HG02678 (cell line): ENCODE measurements around the gene SRGAP2B.
"Not testable (repeated sequence)": the region's sequence is repeated elsewhere in the genome, so short reads cannot be mapped to it uniquely, and the experiment has no call there.

Experiments
- ATAC-seq: cut with Tn5 transposase; IDR thresholded peaks from one replicate; pipeline ENCODE4 v1.9.1; 2021; ENCODE audit warnings: mild to moderate bottlenecking, moderate library complexity; ENCODE audit not compliant: unreplicated experiment

Gene SRGAP2B

DNA sequence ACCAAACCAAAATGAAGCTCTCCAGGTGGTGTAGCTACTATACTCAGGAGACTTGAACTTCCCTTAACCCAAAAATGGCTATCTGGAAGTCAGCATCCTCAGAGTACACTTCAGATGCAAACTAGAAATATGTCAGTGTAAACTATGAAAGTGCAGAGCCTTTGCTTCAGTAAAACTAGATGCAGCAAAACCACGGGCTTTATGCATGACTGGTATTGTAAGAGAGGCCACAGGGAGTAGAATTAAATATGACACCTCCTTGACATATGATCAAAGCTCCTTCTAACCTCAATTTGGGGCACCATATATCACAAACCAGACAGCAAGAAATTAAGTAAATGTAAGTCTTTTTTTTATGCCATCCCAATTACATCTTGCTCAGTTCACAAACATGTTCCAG, 47.6 kb downstream of the SRGAP2B start:
- ATAC-seq: peak; percentile 66

DNA sequence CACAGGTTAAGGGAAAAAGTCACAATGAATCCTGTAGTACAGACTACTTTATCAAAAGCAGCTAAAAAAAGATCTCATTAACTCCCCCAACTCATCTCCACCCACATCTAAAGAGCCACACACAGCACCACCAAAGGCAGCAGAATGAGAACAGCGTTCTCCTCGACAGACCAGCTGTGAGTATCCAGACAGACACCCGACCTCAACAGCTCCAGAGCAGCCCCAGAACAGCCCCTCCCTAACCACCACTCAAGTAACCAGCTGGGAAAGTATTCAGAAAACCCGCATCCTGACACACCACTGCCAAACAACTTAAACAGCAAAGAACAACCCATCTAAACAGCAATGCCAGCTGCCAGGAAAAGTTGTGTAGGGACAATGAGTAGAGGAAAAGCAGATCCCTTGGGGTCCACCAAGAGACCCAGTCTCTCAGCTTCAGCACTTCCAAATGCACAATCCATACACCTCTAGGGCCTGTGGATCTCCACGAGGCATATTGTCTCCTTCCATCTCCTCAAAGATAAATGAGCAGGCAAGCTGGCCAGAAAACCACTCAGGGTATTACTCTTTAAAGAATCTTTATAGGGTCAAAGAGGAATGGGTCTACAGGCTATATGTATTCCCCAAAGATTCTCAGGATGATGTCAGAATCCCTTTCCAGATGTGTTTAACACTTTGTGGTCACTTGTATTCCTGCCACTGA, 49.4 kb downstream of the SRGAP2B start:
- ATAC-seq: not testable (repeated sequence)

DNA sequence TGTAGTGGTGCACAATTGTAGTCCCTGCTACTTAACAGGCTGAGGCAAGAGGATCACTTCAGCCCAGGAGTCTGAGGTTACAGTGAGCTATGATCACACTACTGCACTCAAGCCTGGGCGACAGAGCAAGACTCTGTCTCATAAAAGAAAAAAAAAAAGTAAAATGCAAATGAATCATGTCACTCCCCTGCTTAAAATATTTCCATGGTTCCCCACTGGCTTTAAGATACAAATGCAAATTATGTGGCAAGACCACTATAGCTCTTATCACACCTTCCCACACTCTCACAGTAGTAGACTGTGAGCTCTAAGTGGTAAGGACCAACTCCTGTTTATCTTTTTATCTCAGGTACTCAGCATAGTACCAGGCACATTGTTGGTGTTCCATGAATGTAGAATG, 53.6 kb downstream of the SRGAP2B start:
- peak; percentile 84 for ATAC-seq

DNA sequence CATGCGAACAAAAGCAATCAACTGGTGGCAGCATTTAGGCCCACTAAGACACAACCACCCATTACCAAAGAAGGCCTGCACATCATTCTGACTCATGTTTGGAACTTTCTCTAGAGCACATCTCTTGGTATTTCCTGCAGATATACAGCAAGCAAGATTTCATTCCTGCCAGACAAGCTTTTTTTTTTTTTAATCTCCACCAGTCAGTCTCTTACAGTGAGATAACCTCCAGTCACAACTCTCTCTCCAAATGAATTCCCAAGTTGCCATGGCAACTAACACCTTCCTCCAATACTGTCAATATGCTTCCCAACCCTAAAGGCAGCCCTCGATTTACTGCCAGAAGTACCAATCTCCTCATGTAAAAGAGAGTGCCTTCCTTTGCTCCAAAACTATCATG, 59.1 kb downstream of the SRGAP2B start:
- not testable (repeated sequence) for ATAC-seq

DNA sequence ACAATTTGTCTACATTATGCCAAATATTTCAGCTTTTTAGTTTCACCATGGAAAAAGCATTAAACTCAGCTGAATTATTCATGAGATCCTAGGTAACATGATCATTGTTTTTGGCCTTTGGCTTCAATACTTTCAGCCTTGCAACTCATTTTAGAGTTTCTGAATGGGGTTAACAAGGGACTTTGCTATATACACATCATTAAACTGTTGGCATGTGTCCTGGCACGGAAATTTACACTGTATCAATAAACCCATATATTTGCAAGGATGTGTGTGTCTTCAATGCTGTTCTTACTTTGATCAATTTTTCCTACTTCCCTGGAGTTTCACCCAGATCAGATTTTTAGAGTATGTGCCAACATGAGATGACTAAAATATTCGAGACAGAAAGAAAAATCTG, 61.6 kb downstream of the SRGAP2B start:
- ATAC-seq: not testable (repeated sequence)

DNA sequence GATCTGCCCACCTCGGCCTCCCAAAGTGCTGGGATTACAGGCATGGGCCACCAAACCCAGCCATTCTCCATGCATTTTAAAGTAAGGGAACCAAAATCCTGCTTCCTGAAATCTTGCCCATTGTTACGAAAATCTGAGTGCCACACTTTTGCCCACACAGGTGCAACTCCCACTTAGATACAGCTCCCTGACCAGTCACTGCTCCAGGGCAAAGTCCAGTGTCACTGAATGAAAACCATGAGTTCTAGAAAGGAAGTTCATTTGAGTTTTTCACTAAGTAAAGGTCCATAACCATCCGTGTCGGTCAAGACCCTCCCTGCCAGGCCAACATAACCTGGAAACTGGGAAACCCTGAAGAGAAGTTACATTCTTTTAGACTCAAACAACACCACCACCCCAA, 67.9 kb downstream of the SRGAP2B start:
- not testable (repeated sequence) for ATAC-seq

DNA sequence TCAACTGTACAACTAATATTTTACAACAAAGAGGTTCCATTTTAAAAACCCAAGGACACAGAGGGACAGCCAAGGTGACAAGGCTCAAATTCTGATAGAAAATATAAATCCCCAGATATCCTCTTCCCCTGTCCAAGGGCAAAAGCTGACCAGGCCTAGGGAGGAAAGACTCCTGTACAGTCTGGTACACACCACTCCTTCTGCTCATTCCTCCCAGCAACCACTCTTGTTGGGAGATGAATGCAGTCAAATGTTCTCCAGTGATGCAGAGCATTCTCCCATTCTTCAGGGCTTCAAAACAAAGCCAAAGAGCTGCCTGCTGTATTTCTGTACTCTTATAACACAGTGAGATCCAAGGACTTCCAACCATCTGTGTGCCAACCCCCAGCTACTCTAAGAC, 69.8 kb downstream of the SRGAP2B start:
- ATAC-seq: not testable (repeated sequence)

DNA sequence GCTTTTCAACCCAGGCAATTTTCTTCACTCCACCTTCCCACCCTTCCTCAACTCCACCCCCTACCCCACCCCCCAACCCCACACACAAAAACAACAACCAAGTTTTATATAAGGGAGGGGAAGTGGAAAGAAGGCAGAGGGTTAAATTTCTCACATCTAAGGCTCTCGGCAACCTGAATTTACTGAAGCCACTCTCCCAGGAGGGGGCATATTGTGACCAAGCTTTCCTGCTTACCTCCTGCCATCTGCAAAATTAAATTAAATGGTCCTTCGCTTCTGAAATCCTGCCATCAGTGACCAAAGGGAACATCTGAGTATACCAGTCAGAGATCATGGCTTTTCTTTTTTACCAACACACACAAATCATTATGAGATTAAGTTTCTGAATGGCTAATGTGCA, 72.9 kb downstream of the SRGAP2B start:
- ATAC-seq: not testable (repeated sequence)

DNA sequence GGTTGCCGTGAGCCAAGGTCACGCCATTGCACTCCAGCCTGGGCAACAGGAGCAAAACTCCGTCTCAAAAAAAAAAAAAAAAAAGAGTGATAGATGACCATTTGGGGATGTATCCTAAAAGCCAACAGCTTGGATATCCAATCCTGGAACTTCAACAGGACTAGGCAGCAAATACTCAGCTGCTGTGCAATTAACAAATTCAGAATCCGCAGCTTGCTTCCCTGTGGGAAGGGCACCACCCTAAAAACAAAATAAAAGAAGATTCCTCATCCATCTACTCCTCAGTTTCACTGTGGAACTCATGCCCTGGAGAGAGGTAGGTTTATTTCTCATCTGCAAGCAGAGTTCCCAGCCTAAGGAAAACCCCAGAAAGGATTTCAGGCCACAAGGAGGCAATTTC, 73.4 kb downstream of the SRGAP2B start:
- not testable (repeated sequence) for ATAC-seq

DNA sequence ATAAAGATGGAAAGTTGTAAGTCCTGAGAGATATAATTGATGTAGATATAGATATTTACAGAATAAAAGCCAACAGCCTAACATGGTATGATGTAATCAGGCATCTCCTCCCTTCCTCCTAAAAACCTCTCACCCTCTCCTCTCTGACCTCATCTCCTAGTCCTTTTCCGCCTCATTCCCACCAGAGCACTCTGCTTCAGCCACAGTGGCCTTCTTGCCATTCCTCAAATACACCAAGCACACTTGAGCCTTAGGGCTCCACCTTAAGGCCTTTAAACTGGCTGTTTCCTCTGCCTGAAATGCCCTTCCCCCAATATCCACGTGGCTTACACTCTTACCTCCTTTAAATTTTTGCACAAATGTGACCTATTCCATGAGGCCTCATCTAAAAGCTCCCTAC, 75.4 kb downstream of the SRGAP2B start:
- not testable (repeated sequence) for ATAC-seq

DNA sequence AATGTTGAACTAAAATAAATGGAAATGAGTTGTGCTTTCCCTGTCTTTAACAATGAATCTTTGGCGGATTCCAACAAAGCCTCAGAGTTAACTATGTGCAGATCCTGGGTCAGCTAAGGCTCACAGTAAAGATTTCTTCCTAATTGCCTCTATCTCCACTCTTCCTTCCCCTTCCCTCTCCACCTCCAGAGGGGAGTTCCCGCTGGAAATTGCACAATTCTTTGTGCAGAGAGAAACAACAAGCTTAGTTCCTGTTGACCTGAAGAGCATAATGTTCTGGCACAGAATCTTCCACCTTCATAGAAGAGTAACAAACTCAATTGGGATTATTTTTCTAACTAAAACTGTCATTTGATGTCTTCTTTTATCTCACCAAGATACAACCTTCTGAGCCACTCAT, 77.4 kb downstream of the SRGAP2B start:
- ATAC-seq: not testable (repeated sequence)

DNA sequence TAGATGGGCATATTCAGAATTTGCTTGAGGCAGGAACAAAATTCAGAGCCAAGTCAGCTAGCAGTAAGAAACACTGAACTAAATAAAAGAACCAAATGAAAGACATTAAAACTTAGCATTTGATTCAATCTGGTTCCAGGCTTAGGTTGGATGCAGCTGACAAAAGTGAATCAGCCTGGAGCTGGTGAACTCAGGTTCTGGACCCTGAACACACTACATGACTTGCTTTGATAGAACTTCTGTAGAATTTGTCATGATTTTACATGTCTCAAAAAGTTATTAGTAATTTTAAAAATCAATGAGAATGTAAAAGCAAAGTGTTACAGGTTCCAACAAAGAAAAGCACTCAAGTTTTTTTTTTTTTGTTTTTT, 78.7 kb downstream of the SRGAP2B start:
- ATAC-seq: not testable (repeated sequence)

DNA sequence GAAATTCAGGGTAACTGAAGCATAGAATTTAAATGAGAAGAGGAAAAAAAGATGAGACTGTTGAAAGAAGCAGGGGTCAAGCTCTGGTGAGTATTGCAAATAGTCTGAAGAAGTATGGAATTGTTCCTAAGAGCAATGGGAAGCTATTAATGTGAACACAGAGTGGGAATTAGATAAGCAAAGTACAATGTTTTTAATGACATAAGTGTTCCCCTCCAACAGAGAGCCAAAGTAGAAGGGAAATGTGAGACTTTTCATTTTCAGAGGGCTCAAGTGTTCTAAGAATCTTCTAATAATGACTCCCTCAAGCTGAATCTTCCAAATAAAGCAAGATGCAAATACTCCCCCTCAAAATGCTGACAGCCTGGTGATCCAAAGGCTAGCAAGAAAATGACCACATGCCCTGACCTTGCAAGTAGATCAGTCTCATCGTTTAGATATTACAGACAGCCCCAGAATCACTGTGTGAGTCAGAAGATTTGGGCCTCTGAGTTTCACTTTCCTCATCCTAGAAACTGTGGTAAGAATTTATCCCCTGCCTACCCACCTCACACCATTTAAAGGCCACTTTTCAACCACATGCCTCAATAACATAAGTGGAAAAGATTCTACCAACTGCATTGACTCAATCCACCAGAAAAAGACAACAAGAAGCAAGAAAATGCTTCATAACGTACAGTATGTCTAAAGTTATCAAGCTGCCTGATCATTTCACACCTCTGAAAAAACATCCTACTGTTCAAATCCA, 79.2 kb downstream of the SRGAP2B start:
- not testable (repeated sequence) for ATAC-seq

DNA sequence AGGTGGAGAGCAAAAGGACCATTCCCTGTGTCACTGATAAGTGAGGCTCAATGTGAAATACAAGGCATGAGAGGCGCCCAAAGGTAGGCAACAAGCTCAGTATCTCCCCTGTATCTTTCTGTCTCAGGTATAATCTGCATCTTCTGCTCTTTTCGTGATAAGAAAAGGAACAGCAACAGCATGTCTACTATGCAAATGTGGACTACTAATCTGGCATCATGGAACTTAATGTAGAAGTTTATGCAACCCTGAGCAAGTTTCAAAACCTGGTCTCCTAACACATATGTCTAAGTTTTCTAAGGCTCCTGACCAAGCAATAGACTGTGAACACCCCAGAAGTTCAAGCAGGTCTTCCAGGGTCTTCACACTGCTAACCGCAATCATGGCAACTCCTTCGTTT, 81.8 kb downstream of the SRGAP2B start:
- ATAC-seq: peak; percentile 47

DNA sequence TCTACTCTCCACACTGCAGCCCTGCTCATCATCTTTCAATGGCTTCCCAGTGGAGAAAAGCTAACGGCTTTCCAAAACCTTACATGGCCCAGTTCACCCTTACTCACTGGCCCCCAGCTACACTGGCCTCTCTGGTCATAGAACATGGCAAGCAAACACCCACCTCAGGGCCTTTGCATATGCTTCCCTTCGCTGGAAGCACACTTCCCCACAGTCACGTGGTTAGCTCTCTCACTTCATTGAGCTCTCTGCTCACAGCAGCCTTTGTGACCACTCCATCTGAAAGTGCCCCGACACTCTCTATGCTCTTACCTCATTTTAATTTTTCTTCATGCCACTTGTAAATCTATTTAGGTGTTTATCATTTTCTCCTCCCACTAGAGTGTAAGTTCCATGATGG, 83.3 kb downstream of the SRGAP2B start:
- not testable (repeated sequence) for ATAC-seq

DNA sequence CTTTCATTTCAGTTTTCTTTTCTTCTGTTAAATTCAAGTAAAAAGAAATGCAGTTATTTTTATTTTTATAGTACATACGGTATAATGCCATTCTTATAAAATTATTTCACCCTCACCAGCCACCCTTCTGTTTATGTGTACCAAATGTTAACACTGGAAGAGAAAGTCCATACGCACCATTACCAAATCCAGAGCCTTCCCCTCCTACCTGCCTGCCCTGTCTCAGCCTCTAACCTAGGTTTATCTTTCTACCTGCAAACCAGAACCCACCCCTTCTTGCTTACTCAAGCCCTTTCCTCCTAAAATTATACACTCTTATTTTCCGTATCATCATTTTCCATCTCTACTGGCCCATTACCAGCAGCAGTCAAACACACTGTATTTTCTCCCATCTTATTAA, 84.5 kb downstream of the SRGAP2B start:
- ATAC-seq: not testable (repeated sequence)

DNA sequence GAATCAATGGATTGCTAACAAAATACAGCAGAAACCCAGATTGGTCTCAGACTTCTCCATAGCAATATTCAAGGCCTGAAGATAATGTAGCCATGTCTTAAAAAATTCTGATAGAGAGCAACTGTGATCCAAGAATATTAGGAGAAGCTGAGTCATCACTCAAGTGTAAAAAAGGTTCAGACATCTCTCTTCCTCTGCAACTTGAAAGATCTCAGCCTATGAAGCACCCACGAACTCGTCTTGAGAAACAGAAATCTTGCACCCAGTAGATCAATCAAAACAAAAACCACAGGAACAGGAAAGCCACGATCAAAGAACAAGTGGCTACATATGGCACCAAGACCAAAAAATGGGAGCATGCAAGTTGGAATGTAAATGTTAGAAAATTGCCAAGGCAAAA, 85.2 kb downstream of the SRGAP2B start:
- not testable (repeated sequence) for ATAC-seq

DNA sequence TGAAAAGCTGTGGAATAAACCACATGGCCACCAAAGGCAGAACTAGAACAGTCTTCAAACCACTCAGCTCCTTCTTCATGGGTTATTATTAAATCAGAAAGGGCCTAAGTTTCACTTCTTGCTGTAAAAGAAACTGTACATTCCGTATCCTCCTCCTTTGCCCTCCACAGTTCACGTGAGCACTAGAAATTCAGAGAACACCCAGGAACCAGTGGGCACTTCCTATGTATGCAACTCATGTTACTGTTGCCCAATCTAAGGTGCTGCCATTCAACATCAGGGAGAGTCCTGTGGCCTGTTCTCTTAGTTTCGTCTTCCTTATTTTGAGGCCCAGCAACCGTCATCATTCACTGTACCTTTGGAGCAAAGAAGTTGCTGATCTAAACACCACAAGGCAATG, 86.7 kb downstream of the SRGAP2B start:
- peak; percentile 44 for ATAC-seq

DNA sequence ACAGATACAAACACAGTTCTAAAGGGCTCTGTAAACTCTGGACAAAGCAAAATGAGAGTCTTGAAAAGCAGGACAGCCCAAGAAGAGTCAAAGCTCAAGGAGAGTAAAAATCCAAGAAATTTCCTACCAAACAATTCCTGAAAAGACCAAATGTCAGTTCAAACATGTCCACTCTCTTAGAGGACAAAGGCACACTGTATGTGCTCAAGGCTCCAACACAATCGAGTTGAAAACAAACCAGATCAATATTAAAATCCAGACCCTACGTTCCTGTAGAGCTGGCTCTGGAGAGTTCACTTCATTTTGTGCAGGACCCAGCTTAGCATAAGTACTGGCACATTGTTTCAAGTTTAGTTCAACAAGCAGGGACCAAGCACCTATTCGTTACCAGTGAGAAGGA, 90.0 kb downstream of the SRGAP2B start:
- not testable (repeated sequence) for ATAC-seq

DNA sequence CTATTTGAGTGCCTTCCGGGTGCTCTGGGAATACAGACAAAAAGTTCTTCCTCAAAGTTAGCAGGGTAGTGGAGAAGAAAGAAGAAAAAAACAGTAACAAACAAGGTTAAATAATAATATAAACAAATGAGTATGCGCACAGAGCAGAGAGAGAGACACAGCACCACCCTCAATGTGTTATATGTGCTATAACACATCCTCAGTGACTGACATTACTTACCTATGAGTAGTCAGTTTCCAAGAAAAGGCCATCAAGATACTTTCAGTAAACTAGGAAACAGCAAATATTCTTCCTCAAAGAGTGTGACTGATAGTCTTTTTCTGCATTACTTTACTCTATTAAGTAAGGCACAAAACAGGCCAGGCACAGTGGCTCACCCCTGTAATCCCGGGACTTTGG, 93.7 kb downstream of the SRGAP2B start:
- not testable (repeated sequence) for ATAC-seq

DNA sequence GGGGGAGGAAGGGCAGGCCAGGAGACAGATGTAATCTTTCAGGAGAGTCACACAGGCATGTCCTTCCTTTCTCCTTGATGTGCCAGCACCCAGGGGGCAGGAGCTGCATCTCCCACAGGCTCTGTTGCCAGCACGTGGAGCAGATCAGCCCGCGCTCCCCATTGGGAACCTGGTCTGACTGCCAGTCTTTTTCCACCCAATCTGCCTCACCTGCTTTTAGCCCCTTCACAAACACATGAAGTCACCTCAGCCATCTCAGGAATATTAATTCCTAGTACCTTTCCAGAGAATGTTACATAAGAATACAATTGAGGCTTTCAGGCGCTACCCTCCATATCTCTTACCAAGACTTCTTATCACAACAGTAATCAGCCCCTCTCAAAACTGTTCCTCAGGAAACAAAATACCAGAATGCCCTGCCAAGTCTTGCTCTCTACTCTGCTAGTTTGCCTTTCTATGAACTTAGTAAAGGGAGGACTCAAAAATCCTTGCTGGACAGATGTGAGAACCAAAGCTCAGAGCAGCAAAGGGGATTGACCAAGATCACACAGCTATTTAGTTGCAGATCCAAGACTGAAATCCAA, 94.3 kb downstream of the SRGAP2B start:
- not testable (repeated sequence) for ATAC-seq
